Lower leg skin (tissue), 3 donors: ENCODE results near the gene CPVL.

Source experiments
- CTCF ChIP-seq, 3 donors: fragments of 450-650 bp; IDR thresholded peaks; one replicate each; pipeline ENCODE4 v1.5.1; 2016; ENCODE audit warnings: antibody characterized with exemption in 3 of 3, mild to moderate bottlenecking in 3 of 3, moderate library complexity in 2 of 3
- POLR2A ChIP-seq, 2 donors: fragments of 450-650 bp; IDR thresholded peaks; one replicate each; pipeline ENCODE4 v1.6.1; 2016 to 2017; ENCODE audit warnings: antibody characterized with exemption in 2 of 2, mild to moderate bottlenecking in 1 of 2, moderate library complexity in 1 of 2

GRCh38 chr7:29184599-29184998, 38.3 kb upstream of the CPVL start:
- no peak for TF ChIP-seq CTCF (IDR thresholded peaks at IDR 0.05)
- TF ChIP-seq POLR2A (IDR thresholded peaks at IDR 0.05), result no peak
